ENCODE measurements around the gene AKAP13.

DNA sequence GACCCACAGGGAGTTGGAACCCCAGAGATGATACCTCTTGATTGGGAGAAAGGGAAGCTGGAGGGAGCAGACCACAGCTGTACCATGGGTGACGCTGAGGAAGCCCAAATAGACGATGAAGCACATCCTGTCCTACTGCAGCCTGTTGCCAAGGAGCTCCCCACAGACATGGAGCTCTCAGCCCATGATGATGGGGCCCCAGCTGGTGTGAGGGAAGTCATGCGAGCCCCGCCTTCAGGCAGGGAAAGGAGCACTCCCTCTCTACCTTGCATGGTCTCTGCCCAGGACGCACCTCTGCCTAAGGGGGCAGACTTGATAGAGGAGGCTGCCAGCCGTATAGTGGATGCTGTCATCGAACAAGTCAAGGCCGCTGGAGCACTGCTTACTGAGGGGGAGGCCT is 201.1 kb downstream of the AKAP13 start:
- TF ChIP-seq SP1 (IDR thresholded peaks at IDR 0.05) (no peak), FOXM1 (IDR thresholded peaks at IDR 0.05; ENCODE audit: borderline replicate concordance) (no peak), ARNT (IDR thresholded peaks at IDR 0.05) (no peak), FOXK2 (IDR thresholded peaks at IDR 0.05) (no peak), SUZ12 (IDR thresholded peaks at IDR 0.05) (no peak), L3MBTL2 (conservative IDR thresholded peaks at IDR 0.05) (no peak), BHLHE40 (IDR thresholded peaks at IDR 0.05; ENCODE audit: borderline replicate concordance) (no peak)

Data from HEK293T (cell line).